DND-41 (cell line): ENCODE measurements around the gene SLCO1B1.
"Not testable (repeated sequence)": the region's sequence is repeated elsewhere in the genome, so short reads cannot be mapped to it uniquely, and the experiment has no call there.

Source experiments
- ATAC-seq: fragments of 200-7000 bp; cut with Tn5 transposase; 3 replicates; pipeline ENCODE4 v1.9.1; 2021; ENCODE audit warnings: low read depth; ENCODE audit not compliant: insufficient read depth
- DNase-seq: peaks from one replicate; pipeline ENCODE4 v3.0.0-alpha.2; 2020
- H2AFZ ChIP-seq: 2 replicates; pipeline ENCODE4 v1.6.0; 2012; ENCODE audit warnings: low read depth, low read length
- H3K27ac ChIP-seq: 2 replicates; pipeline ENCODE4 v1.5.1; 2012; ENCODE audit warnings: low read length, inconsistent platforms
- H3K27me3 ChIP-seq: fragments of 200-600 bp; sonication (generic); 2 replicates; pipeline ENCODE4 v1.6.0; 2012; ENCODE audit warnings: low read length, mild to moderate bottlenecking, inconsistent platforms; ENCODE audit not compliant: insufficient read depth, poor library complexity
- H3K36me3 ChIP-seq: 2 replicates; pipeline ENCODE4 v1.5.1; 2012; ENCODE audit warnings: low read length, inconsistent platforms; ENCODE audit not compliant: insufficient read depth
- H3K4me1 ChIP-seq: 2 replicates; pipeline ENCODE4 v1.5.1; 2012; ENCODE audit warnings: mild to moderate bottlenecking, low read length; ENCODE audit not compliant: insufficient read depth
- H3K4me2 ChIP-seq: 2 replicates; pipeline ENCODE4 v1.6.0; 2012; ENCODE audit warnings: mild to moderate bottlenecking, moderate library complexity, low read length, inconsistent platforms; ENCODE audit not compliant: insufficient read depth
- H3K4me3 ChIP-seq, 2 experiments: fragments of 200-600 bp in 1 of 2; shearing (Covaris generic) in 1 of 2; 2 replicates each; pipeline ENCODE4 v1.5.1; 2012 to 2016; ENCODE audit warnings: inconsistent platforms in 2 of 2, low read length in 2 of 2, mild to moderate bottlenecking in 2 of 2, low read depth in 1 of 2, moderate library complexity in 1 of 2
- H3K79me2 ChIP-seq: 2 replicates; pipeline ENCODE4 v1.6.0; 2012; ENCODE audit warnings: low read length, inconsistent platforms; ENCODE audit not compliant: insufficient read depth
- H3K9ac ChIP-seq: 2 replicates; pipeline ENCODE4 v1.6.0; 2012; ENCODE audit warnings: low read depth, mild to moderate bottlenecking, inconsistent platforms, low read length, moderate library complexity
- H3K9me3 ChIP-seq: 2 replicates; pipeline ENCODE4 v1.5.1; 2012; ENCODE audit warnings: low read length, moderate library complexity, mild to moderate bottlenecking, inconsistent platforms; ENCODE audit not compliant: insufficient read depth, severe bottlenecking
- H4K20me1 ChIP-seq: 2 replicates; pipeline ENCODE4 v1.6.0; 2012; ENCODE audit warnings: low read length; ENCODE audit not compliant: insufficient read depth
- EZH2 ChIP-seq: IDR thresholded peaks from 3 replicates; pipeline ENCODE4 v1.6.1; 2012; ENCODE audit warnings: borderline replicate concordance, low read depth, mild to moderate bottlenecking, moderate library complexity, low read length, inconsistent platforms; ENCODE audit not compliant: severe bottlenecking
- TF ChIP-seq, protein P1 (sequence below): IDR thresholded peaks from 2 replicates; pipeline ENCODE4 v1.5.1; 2012; ENCODE audit warnings: borderline replicate concordance, low read length, moderate library complexity, mild to moderate bottlenecking; ENCODE audit not compliant: poor library complexity, severe bottlenecking; ENCODE audit errors: extremely low read depth

The SLCO1B1 gene

GRCh38 chr12:21138016-21138415 is 7.0 kb downstream of the SLCO1B1 start:
- H3K4me3 ChIP-seq: no peak overlapping the region
- H3K79me2 ChIP-seq: no peaks in the 10 kb centered on the region
- TF ChIP-seq EZH2: no peak
- TF ChIP-seq, protein P1, sequence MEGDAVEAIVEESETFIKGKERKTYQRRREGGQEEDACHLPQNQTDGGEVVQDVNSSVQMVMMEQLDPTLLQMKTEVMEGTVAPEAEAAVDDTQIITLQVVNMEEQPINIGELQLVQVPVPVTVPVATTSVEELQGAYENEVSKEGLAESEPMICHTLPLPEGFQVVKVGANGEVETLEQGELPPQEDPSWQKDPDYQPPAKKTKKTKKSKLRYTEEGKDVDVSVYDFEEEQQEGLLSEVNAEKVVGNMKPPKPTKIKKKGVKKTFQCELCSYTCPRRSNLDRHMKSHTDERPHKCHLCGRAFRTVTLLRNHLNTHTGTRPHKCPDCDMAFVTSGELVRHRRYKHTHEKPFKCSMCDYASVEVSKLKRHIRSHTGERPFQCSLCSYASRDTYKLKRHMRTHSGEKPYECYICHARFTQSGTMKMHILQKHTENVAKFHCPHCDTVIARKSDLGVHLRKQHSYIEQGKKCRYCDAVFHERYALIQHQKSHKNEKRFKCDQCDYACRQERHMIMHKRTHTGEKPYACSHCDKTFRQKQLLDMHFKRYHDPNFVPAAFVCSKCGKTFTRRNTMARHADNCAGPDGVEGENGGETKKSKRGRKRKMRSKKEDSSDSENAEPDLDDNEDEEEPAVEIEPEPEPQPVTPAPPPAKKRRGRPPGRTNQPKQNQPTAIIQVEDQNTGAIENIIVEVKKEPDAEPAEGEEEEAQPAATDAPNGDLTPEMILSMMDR: no peak
- H3K27me3 ChIP-seq: no peaks in the 10 kb centered on the region
- no peaks in the 10 kb centered on the region for H4K20me1 ChIP-seq
- no peak overlapping the region for H2AFZ ChIP-seq
- no peak overlapping the region for H3K4me2 ChIP-seq
- H3K27ac ChIP-seq: no peak overlapping the region
- no peak overlapping the region for H3K9ac ChIP-seq
- no peaks in the 10 kb centered on the region for H3K9me3 ChIP-seq
- H3K36me3 ChIP-seq: no peaks in the 10 kb centered on the region
- no peak for DNase-seq
- ATAC-seq: no peak
- H3K4me1 ChIP-seq: no peaks in the 10 kb centered on the region

DNA sequence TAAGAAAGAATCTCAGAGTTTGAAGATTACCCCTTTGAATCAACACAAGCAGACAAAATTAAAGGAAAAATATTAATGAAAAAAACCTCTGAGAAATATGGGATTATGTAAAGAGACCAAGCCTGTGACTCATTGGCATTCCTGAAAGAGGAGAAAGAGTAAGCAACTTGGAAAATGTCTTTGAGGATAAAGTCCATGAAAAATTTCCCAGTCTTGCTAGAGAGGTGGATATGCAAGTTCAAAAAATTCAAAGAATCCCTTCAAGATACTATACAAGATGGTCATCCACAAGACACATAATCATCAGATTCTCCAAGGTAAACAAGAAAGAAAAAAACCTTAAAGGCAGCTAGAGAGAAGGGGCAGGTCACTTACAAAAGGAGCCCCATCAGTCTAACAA is 13.3 kb downstream of the SLCO1B1 start:
- H3K4me3 ChIP-seq: no peak overlapping the region
- no peaks in the 10 kb centered on the region for H3K27me3 ChIP-seq
- no peak for ATAC-seq
- no peak overlapping the region for H3K9ac ChIP-seq
- no peaks in the 10 kb centered on the region for H3K4me1 ChIP-seq
- no peak overlapping the region for H3K4me2 ChIP-seq
- no peaks in the 10 kb centered on the region for H4K20me1 ChIP-seq
- TF ChIP-seq, protein P1: no peak
- TF ChIP-seq EZH2: no peak
- no peak for DNase-seq
- H3K27ac ChIP-seq: no peak overlapping the region
- H3K36me3 ChIP-seq: no peaks in the 10 kb centered on the region
- no peak overlapping the region for H2AFZ ChIP-seq
- no peaks in the 10 kb centered on the region for H3K9me3 ChIP-seq
- H3K79me2 ChIP-seq: no peaks in the 10 kb centered on the region

GRCh38 chr12:21149861-21150260 is 18.9 kb downstream of the SLCO1B1 start:
- not testable (repeated sequence) for H3K4me1 ChIP-seq, H4K20me1 ChIP-seq, H3K27ac ChIP-seq, ATAC-seq, H3K9me3 ChIP-seq, H3K79me2 ChIP-seq, DNase-seq, H3K9ac ChIP-seq, H3K27me3 ChIP-seq, H3K4me2 ChIP-seq, H3K4me3 ChIP-seq, H2AFZ ChIP-seq, H3K36me3 ChIP-seq

- Histone ChIP-seq H3K9me3 (no peaks in the 10 kb centered on the region), H3K79me2 (no peaks in the 10 kb centered on the region), H3K27ac (no peak overlapping the region), H3K36me3 (no peaks in the 10 kb centered on the region), H3K9ac (no peak overlapping the region), H2AFZ (no peak overlapping the region), H3K4me2 (no peak overlapping the region), H3K27me3 (no peaks in the 10 kb centered on the region), H3K4me3 (no peak overlapping the region), H4K20me1 (no peaks in the 10 kb centered on the region), H3K4me1 (no peaks in the 10 kb centered on the region)
- DNase-seq (no peak), ATAC-seq (no peak)
- TF ChIP-seq, protein P1: no peak
- TF ChIP-seq EZH2: no peak
These were observed 20.2 kb downstream of the SLCO1B1 start for GRCh38 chr12:21151184-21151583.
